Activated CD4-positive, alpha-beta T cell treated with anti-CD3 and anti-CD28 coated beads for 36 hours (primary cell): Measurements from ENCODE around the gene KIAA1217. TPM values are rescaled to one million over a fixed set of nuclear protein-coding genes. Genes with fewer than 3 reads are reported as not detected.
A peak's percentile ranks its signal among the peaks of the same experiment; 100 is the strongest.
"Not testable (repeated sequence)": the region's sequence is repeated elsewhere in the genome, so short reads cannot be mapped to it uniquely, and the experiment has no call there.

Experiments
- ATAC-seq: fragments of 200-7000 bp; cut with Tn5 transposase; one replicate; pipeline ENCODE4 v1.10.0; 2021; ENCODE audit warnings: mild to moderate bottlenecking, moderate library complexity
- CTCF ChIA-PET: fragments of 350-600 bp; sonication (Branson Sonifier 250); formaldehyde crosslinking; loops from one replicate; lab custom pipeline; 2021; ENCODE audit warnings: antibody characterized with exemption; lab: Charles Lee
- POLR2A ChIA-PET: fragments of 350-600 bp; sonication (Branson Sonifier 250); formaldehyde crosslinking; loops from one replicate; lab custom pipeline; 2021; ENCODE audit warnings: antibody characterized with exemption, inconsistent platforms; lab: Charles Lee
- DNase-seq: peaks from one replicate; pipeline ENCODE4 v3.0.0-alpha.2; 2020
- H3K27ac Mint-ChIP-seq: one replicate; pipeline ENCODE4 v1.8.0; 2021; ENCODE audit warnings: mixed read lengths
- H3K27me3 Mint-ChIP-seq: one replicate; pipeline ENCODE4 v1.8.0; 2021; ENCODE audit warnings: mixed read lengths
- H3K36me3 Mint-ChIP-seq: one replicate; pipeline ENCODE4 v1.8.0; 2021; ENCODE audit warnings: low read depth, mixed read lengths
- H3K4me1 Mint-ChIP-seq: one replicate; pipeline ENCODE4 v1.8.0; 2021; ENCODE audit warnings: mixed read lengths
- H3K4me3 Mint-ChIP-seq: one replicate; pipeline ENCODE4 v1.8.0; 2021; ENCODE audit warnings: mild to moderate bottlenecking, moderate library complexity, mixed read lengths
- H3K9me3 Mint-ChIP-seq: one replicate; pipeline ENCODE4 v1.8.0; 2021; ENCODE audit warnings: low read depth, mixed read lengths
- intact Hi-C, 2 experiments: fragments of 100-400 bp; cut with DNase I in 1 of 2; cut with micrococcal nuclease in 1 of 2; formaldehyde crosslinking; loops; one replicate each; pipeline versions ENCODE4 v1.14.2 to v1.15.1; 2022 to 2024; cut with DNase I, micrococcal nuclease
- total RNA-seq, 2 experiments: library from RNA; stranded (reverse); gene quantifications; one replicate each; pipeline ENCODE4 v1.2.3, GENCODE V29; 2021

The KIAA1217 gene
- total RNA-seq, 2 experiments from 2014 or later = 0.53 to 0.60 TPM

DNA sequence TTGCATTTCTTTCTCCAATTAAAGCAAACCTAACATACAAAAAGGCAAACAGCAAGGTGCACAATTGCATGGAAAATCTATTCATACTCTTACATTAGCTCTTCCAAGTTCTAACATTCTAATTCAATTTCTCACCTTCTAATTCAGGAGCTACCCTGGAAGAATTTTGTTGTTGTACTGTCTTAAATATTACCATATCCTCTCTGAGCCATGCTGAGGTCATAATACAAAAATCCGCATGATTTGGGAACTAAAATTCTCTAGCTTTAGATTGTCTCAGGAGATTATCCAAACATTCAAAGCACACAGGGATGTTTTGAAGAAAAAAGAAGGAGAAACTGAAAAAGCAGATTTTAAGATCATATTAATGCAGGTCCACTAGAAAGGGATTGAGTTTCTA, 229.9 kb downstream of the KIAA1217 start:
- Mint-ChIP-seq H3K36me3 (no peaks in the 10 kb centered on the region), H3K27me3 (peaks cover 8% of the 10 kb centered on the region), H3K4me1 (no peaks in the 10 kb centered on the region), H3K9me3 (no peaks in the 10 kb centered on the region), H3K27ac (no peak overlapping the region), H3K4me3 (no peak overlapping the region)
- DNase-seq (no peak), ATAC-seq (no peak)
- CTCF ChIA-PET = no interaction called here
- POLR2A ChIA-PET = no interaction called here
- intact Hi-C loops = no loop called here

DNA sequence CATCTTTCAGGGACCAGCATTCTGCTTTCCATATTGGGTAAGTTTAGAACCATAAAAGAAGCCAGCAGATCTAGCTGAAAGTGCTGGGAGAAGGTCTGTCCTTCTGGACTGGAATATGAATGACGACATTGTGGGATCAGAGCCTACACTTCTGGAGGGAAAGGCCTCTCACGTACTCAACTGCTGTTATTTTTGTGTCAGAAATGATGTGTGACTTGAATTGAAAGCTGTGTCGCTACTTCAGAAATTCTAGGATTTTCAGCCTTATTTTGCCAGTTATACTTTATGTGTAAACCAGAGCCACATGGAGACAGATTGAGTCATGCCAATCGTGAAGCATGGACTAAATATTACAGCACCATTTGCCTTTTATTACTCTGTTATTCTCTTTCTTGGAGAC, 231.0 kb downstream of the KIAA1217 start:
- no peak for ATAC-seq
- POLR2A ChIA-PET = no interaction called here
- CTCF ChIA-PET = no interaction called here
- Mint-ChIP-seq H3K27ac (no peak overlapping the region), H3K36me3 (no peaks in the 10 kb centered on the region), H3K4me3 (no peak overlapping the region), H3K9me3 (no peaks in the 10 kb centered on the region), H3K4me1 (no peaks in the 10 kb centered on the region), H3K27me3 (peaks cover 8% of the 10 kb centered on the region)
- intact Hi-C loops = no loop called here
- no peak for DNase-seq

- no peaks in the 10 kb centered on the region for H3K9me3 Mint-ChIP-seq
- ATAC-seq (no peak), DNase-seq (no peak)
- peaks cover 6% of the 10 kb centered on the region for H3K27me3 Mint-ChIP-seq
- no peaks in the 10 kb centered on the region for H3K36me3 Mint-ChIP-seq
- CTCF ChIA-PET = no interaction called here
- H3K4me3 Mint-ChIP-seq = no peak overlapping the region
- POLR2A ChIA-PET = no interaction called here
- no peaks in the 10 kb centered on the region for H3K4me1 Mint-ChIP-seq
- no peak overlapping the region for H3K27ac Mint-ChIP-seq
- intact Hi-C loops = no loop called here
Measured at GRCh38 chr10:24440817-24441797, 232.2 kb downstream of the KIAA1217 start.

- no peak overlapping the region for H3K4me3 Mint-ChIP-seq
Measured at GRCh38 chr10:24442234-24442633, 233.3 kb downstream of the KIAA1217 start.

DNA sequence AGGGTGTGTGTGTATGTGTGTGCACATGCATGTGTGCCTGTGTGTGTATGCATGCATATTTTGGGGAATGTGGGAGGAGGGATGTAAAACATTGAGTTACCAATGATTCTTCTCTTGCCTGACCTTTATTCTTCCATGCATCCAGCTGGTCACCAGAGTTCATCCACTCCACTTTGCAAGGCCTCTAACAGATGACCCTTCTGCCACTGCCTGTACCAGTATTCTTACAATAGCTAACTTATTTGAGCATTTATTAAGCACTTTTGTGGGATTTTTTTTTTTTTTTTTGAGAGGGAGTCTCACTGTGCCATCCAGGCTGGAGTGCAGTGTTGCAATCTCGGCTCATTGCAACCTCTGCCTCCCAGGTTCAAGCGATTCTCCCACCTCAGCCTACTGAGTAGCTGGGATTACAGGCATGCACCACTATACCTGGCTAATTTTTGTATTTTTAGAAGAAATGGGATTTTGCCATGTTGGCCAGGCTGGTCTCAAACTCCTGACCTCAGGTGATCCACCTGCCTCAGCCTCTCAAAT, 233.8 kb downstream of the KIAA1217 start:
- DNase-seq, H3K9me3 Mint-ChIP-seq, CTCF ChIA-PET, intact Hi-C loops, H3K4me3 Mint-ChIP-seq, H3K4me1 Mint-ChIP-seq, H3K27ac Mint-ChIP-seq, ATAC-seq, POLR2A ChIA-PET, H3K36me3 Mint-ChIP-seq: not testable (repeated sequence)
- peaks cover 14% of the 10 kb centered on the region for H3K27me3 Mint-ChIP-seq

More at GRCh38 chr10:24442234-24442633, 233.3 kb downstream of the KIAA1217 start:
- H3K27me3 Mint-ChIP-seq = peaks cover 11% of the 10 kb centered on the region
- H3K36me3 Mint-ChIP-seq = no peaks in the 10 kb centered on the region
- DNase-seq (no peak), ATAC-seq (no peak)
- intact Hi-C loops = no loop called here
- ChIA-PET POLR2A (no interaction called here), CTCF (no interaction called here)
- H3K27ac Mint-ChIP-seq = no peak overlapping the region
- H3K9me3 Mint-ChIP-seq = no peaks in the 10 kb centered on the region
- H3K4me1 Mint-ChIP-seq = no peaks in the 10 kb centered on the region

DNA sequence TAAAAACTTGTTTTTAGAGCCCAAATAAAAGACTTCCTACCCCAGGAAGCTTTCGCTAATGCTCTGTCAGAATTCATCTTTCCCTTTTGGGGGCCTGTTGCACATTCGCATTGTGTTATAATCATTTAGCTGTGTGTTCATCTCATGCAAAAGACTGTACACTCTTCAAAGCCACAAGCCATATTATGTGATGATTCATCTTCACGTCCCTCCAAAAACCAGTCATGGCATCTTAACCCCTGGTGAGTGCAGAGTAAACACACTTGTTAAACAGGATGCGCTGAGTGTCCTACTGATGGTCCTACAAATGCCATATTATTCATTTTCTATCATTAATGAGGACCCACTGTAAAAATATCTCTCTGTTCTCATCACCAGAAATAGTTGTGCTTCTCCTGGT, 235.4 kb downstream of the KIAA1217 start:
- Mint-ChIP-seq H3K27ac (no peak overlapping the region), H3K27me3 (peaks cover 18% of the 10 kb centered on the region), H3K4me3 (no peak overlapping the region), H3K4me1 (peaks cover 2% of the 10 kb centered on the region), H3K9me3 (no peaks in the 10 kb centered on the region), H3K36me3 (no peaks in the 10 kb centered on the region)
- intact Hi-C loops = no loop called here
- ChIA-PET POLR2A (no interaction called here), CTCF (no interaction called here)
- DNase-seq (no peak), ATAC-seq (peak; percentile 44)

- H3K27ac Mint-ChIP-seq, ATAC-seq, H3K9me3 Mint-ChIP-seq, POLR2A ChIA-PET, intact Hi-C loops, H3K36me3 Mint-ChIP-seq, CTCF ChIA-PET, DNase-seq, H3K4me3 Mint-ChIP-seq, H3K4me1 Mint-ChIP-seq: not testable (repeated sequence)
- H3K27me3 Mint-ChIP-seq = peaks cover 17% of the 10 kb centered on the region
Measured at GRCh38 chr10:24445958-24446357, 237.0 kb downstream of the KIAA1217 start.

- no peak overlapping the region for H3K27ac Mint-ChIP-seq
- intact Hi-C loops = no loop called here
- DNase-seq = no peak
- POLR2A ChIA-PET = no interaction called here
- no peaks in the 10 kb centered on the region for H3K36me3 Mint-ChIP-seq
- H3K27me3 Mint-ChIP-seq = peaks cover 24% of the 10 kb centered on the region
- H3K4me3 Mint-ChIP-seq = no peak overlapping the region
- H3K4me1 Mint-ChIP-seq = peaks cover 9% of the 10 kb centered on the region
- CTCF ChIA-PET = no interaction called here
- no peak for ATAC-seq
- no peaks in the 10 kb centered on the region for H3K9me3 Mint-ChIP-seq
Measured at GRCh38 chr10:24446739-24447138, 237.8 kb downstream of the KIAA1217 start.

GRCh38 chr10:24448351-24448999, 239.5 kb downstream of the KIAA1217 start:
- no peaks in the 10 kb centered on the region for H3K9me3 Mint-ChIP-seq
- CTCF ChIA-PET = no interaction called here
- DNase-seq (no peak), ATAC-seq (no peak)
- H3K4me1 Mint-ChIP-seq = peaks cover 12% of the 10 kb centered on the region
- intact Hi-C loops = no loop called here
- no peak overlapping the region for H3K4me3 Mint-ChIP-seq
- H3K27ac Mint-ChIP-seq = no peak overlapping the region
- peaks cover 24% of the 10 kb centered on the region for H3K27me3 Mint-ChIP-seq
- H3K36me3 Mint-ChIP-seq = no peaks in the 10 kb centered on the region
- POLR2A ChIA-PET = no interaction called here

GRCh38 chr10:24449321-24449740, 240.4 kb downstream of the KIAA1217 start:
- POLR2A ChIA-PET = interaction anchor here (1.0 kb wide), 1 partner anchor 240 kb away, joined by 3 read pairs; the partner anchor contains the start of gene KIAA1217
- H3K9me3 Mint-ChIP-seq = no peaks in the 10 kb centered on the region
- H3K36me3 Mint-ChIP-seq = no peaks in the 10 kb centered on the region
- H3K27me3 Mint-ChIP-seq = peaks cover 27% of the 10 kb centered on the region
- H3K4me1 Mint-ChIP-seq = peaks cover 12% of the 10 kb centered on the region
- no peak overlapping the region for H3K27ac Mint-ChIP-seq
- ATAC-seq (peak; percentile 65), DNase-seq (no peak)
- H3K4me3 Mint-ChIP-seq = no peak overlapping the region
- intact Hi-C loops = loop anchor here (1.0 kb wide), 2 partner anchors 17 to 66 kb away; no protein-coding TSS in a partner anchor
- CTCF ChIA-PET = no interaction called here

GRCh38 chr10:24449769-24450310, 240.9 kb downstream of the KIAA1217 start:
- Mint-ChIP-seq H3K4me1 (peaks cover 12% of the 10 kb centered on the region), H3K4me3 (no peak overlapping the region), H3K27me3 (peaks cover 31% of the 10 kb centered on the region), H3K9me3 (no peaks in the 10 kb centered on the region), H3K36me3 (no peaks in the 10 kb centered on the region), H3K27ac (no peak overlapping the region)
- intact Hi-C loops = loop anchor here (1.0 kb wide), 2 partner anchors 16 to 67 kb away; no protein-coding TSS in a partner anchor
- ChIA-PET POLR2A (interaction anchor here (1.0 kb wide), 1 partner anchor 241 kb away, joined by 3 read pairs; the partner anchor contains the start of gene KIAA1217), CTCF (interaction anchor here (0.6 kb wide), 1 partner anchor 287 kb away, joined by 3 read pairs; no protein-coding TSS in a partner anchor)
- ATAC-seq (no peak), DNase-seq (no peak)
